Lower leg skin (tissue), 3 donors: Measurements from ENCODE around the gene WDR87.

Source experiments
- CTCF ChIP-seq, 3 donors: fragments of 450-650 bp; IDR thresholded peaks; one replicate each; pipeline ENCODE4 v1.5.1; 2016; ENCODE audit warnings: antibody characterized with exemption in 3 of 3, mild to moderate bottlenecking in 3 of 3, moderate library complexity in 2 of 3
- POLR2A ChIP-seq, 2 donors: fragments of 450-650 bp; IDR thresholded peaks; one replicate each; pipeline ENCODE4 v1.6.1; 2016 to 2017; ENCODE audit warnings: antibody characterized with exemption in 2 of 2, mild to moderate bottlenecking in 1 of 2, moderate library complexity in 1 of 2

- TF ChIP-seq CTCF (IDR thresholded peaks at IDR 0.05) (no peak), POLR2A (IDR thresholded peaks at IDR 0.05) (no peak)
These were observed 31.6 kb downstream of the WDR87 start for GRCh38 chr19:37874784-37875183.
